KMS-11 (cell line): Measurements from ENCODE around the gene MORF4L1.

ENCODE experiments used
- H2AFZ ChIP-seq: fragments of 200-600 bp; sonication (generic); 2 replicates; pipeline ENCODE4 v1.6.1; 2016; ENCODE audit warnings: antibody characterized with exemption, mixed run types, low read depth
- H3K27ac ChIP-seq: fragments of 200-600 bp; sonication (generic); 2 replicates; pipeline ENCODE4 v1.6.1; 2016; ENCODE audit warnings: mild to moderate bottlenecking, mixed run types
- H3K27me3 ChIP-seq: fragments of 200-600 bp; sonication (generic); 2 replicates; pipeline ENCODE4 v1.6.1; 2017; ENCODE audit warnings: mild to moderate bottlenecking, low read depth, mixed run types, moderate library complexity; ENCODE audit not compliant: insufficient read depth
- H3K36me3 ChIP-seq: fragments of 200-600 bp; sonication (generic); 2 replicates; pipeline ENCODE4 v1.6.1; 2017; ENCODE audit warnings: mild to moderate bottlenecking, mixed run types; ENCODE audit not compliant: insufficient read depth
- H3K4me1 ChIP-seq: fragments of 200-600 bp; sonication (generic); 2 replicates; pipeline ENCODE4 v1.6.1; 2016; ENCODE audit warnings: mild to moderate bottlenecking, low read depth, mixed run types; ENCODE audit not compliant: poor library complexity, severe bottlenecking
- H3K4me2 ChIP-seq: fragments of 200-600 bp; sonication (generic); 2 replicates; pipeline ENCODE4 v1.7.0; 2016; ENCODE audit warnings: mild to moderate bottlenecking, mixed run types
- H3K4me3 ChIP-seq: fragments of 200-600 bp; sonication (generic); IDR thresholded peaks from 2 replicates; pipeline ENCODE4 v1.6.1; 2017; ENCODE audit warnings: low read depth, low read length, mixed read lengths; ENCODE audit not compliant: insufficient read depth
- H3K79me2 ChIP-seq: fragments of 200-600 bp; sonication (generic); 2 replicates; pipeline ENCODE4 v1.6.1; 2016; ENCODE audit warnings: low read depth, mixed run types; ENCODE audit not compliant: insufficient read depth
- H3K9ac ChIP-seq: fragments of 200-600 bp; sonication (generic); 2 replicates; pipeline ENCODE4 v1.6.1; 2016; ENCODE audit warnings: mild to moderate bottlenecking, mixed run types
- H4K20me1 ChIP-seq: fragments of 200-600 bp; sonication (generic); 2 replicates; pipeline ENCODE4 v1.6.1; 2016; ENCODE audit warnings: mild to moderate bottlenecking, mixed run types; ENCODE audit not compliant: insufficient read depth
- TF ChIP-seq, protein P1 (sequence below): fragments of 200-600 bp; sonication (generic); conservative IDR thresholded peaks from 2 replicates; pipeline ENCODE4 v1.6.1; 2017; ENCODE audit warnings: low read depth, mild to moderate bottlenecking, antibody characterized with exemption, low read length, moderate library complexity, mixed read lengths

Gene MORF4L1

DNA sequence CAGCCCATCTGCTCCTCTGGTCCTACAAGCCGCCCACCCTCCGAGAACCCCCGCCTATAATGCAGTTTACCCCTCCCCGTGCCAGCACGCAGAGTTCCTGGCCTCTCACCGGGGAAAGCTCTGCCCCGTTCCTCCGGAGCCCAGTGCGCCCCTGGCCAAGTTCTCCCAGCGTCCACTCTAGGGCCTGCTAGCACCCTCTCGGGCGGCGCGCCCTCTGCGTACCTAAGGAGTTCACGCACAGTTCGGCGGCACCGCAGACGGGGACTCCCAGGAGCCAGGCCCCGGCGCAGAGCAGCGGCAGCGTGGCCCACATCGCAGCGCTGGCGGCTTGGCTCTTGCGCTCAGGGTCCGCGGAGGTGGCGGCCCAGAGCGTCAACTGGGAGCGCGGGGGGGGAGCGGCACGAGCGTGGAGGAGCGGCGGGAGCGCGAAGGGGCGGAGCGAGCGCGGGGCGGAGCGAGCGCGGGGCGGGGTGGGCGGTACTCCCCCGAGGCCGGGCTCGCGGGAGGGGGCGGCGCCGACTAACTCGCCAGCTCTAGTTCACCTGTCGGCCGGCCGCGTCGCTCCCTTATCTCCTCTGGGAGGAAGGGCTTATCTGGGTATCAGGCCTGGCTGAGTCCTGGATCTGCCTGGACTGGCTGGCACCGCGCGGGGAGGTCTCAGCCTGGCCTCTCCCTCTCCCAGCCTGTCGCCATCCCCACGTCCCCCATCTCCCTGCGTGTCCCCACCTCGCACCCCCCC, 72.1 kb downstream of the MORF4L1 start, which contains the start of gene CTSH:
TSS of gene CTSH (minus strand) at position 378 of the 739 bp plus-strand sequence. CDS start at position 313, 65 bp downstream.
- Histone ChIP-seq H3K4me2 (peak within 1 kb of the TSS; percentile 76), H3K9ac (peak within 1 kb of the TSS; percentile 48; the same call in 1 of the 2 replicates), H3K4me3 (no peak within 1 kb of the TSS), H4K20me1 (no peaks in the 10 kb centered on the region), H2AFZ (peak within 1 kb of the TSS; percentile 81), H3K27me3 (no peaks in the 10 kb centered on the region), H3K36me3 (no peaks in the 10 kb centered on the region), H3K4me1 (no peaks in the 10 kb centered on the region), H3K27ac (no peak within 1 kb of the TSS), H3K79me2 (no peaks in the 10 kb centered on the region)
- TF ChIP-seq, protein P1, sequence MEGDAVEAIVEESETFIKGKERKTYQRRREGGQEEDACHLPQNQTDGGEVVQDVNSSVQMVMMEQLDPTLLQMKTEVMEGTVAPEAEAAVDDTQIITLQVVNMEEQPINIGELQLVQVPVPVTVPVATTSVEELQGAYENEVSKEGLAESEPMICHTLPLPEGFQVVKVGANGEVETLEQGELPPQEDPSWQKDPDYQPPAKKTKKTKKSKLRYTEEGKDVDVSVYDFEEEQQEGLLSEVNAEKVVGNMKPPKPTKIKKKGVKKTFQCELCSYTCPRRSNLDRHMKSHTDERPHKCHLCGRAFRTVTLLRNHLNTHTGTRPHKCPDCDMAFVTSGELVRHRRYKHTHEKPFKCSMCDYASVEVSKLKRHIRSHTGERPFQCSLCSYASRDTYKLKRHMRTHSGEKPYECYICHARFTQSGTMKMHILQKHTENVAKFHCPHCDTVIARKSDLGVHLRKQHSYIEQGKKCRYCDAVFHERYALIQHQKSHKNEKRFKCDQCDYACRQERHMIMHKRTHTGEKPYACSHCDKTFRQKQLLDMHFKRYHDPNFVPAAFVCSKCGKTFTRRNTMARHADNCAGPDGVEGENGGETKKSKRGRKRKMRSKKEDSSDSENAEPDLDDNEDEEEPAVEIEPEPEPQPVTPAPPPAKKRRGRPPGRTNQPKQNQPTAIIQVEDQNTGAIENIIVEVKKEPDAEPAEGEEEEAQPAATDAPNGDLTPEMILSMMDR = no peak

DNA sequence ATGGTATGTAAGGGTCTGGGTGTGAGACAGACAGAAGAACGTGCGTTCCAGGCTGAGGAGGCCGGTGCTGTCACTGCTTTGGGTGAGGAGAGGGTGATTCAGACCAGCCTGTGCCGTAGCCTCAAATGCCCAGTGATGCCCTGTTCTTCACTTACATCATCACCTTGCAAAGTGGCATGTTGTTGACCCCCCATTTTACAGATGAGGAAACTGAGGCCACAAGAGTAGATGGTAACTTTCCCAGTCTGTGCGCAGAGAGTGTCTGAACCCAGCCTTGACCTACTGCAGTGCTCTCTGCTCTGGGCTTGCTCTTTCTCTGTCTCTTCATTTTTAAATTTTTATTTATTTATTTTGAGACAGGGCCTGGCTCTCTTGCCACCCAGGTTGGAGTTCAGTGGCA, 73.8 kb downstream of the MORF4L1 start:
- H3K9ac ChIP-seq = no peak overlapping the region
- no peaks in the 10 kb centered on the region for H3K4me1 ChIP-seq
- no peaks in the 10 kb centered on the region for H4K20me1 ChIP-seq
- TF ChIP-seq, protein P1 = no peak
- no peak overlapping the region for H3K4me2 ChIP-seq
- H3K27ac ChIP-seq = no peak overlapping the region
- no peaks in the 10 kb centered on the region for H3K79me2 ChIP-seq
- no peaks in the 10 kb centered on the region for H3K36me3 ChIP-seq
- no peak overlapping the region for H2AFZ ChIP-seq
- H3K27me3 ChIP-seq = no peaks in the 10 kb centered on the region
- no peak overlapping the region for H3K4me3 ChIP-seq

DNA sequence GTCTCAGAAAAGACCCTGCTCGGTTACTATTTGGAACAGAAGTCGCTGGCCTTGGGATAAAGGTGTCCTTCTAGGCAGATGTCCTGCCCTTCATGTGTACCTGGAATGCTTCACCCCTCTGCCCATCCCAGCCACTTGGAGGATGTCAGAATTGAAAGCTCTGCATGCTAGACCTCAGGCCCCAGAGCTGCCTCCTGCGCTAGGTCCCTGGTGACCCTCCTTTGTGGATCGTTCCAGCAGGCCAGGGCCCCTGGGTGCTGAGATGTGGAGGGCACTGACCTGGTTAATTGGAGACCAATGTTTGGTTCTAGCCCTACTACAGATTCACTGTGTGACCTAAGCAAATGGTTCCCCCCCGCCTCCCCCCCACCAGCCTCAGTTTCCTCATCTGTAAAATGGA, 74.8 kb downstream of the MORF4L1 start:
- H3K9ac ChIP-seq = no peak overlapping the region
- TF ChIP-seq, protein P1 = no peak
- H4K20me1 ChIP-seq = no peaks in the 10 kb centered on the region
- H3K79me2 ChIP-seq = no peaks in the 10 kb centered on the region
- H2AFZ ChIP-seq = no peak overlapping the region
- no peaks in the 10 kb centered on the region for H3K27me3 ChIP-seq
- H3K36me3 ChIP-seq = no peaks in the 10 kb centered on the region
- no peak overlapping the region for H3K4me3 ChIP-seq
- H3K4me2 ChIP-seq = no peak overlapping the region
- H3K4me1 ChIP-seq = no peaks in the 10 kb centered on the region
- H3K27ac ChIP-seq = no peak overlapping the region
